Central memory CD8-positive, alpha-beta T cell (primary cell): ENCODE measurements around the gene SIL1.
"Not testable (repeated sequence)": the region's sequence is repeated elsewhere in the genome, so short reads cannot be mapped to it uniquely, and the experiment has no call there.

Experiments
- ATAC-seq: fragments of 150-1000 bp; cut with Tn5 transposase; replicated peaks from 2 replicates; pipeline ENCODE4 v1.10.0; 2022; ENCODE audit warnings: mild to moderate bottlenecking, moderate FRiP score, moderate number of reproducible peaks; ENCODE audit not compliant: poor library complexity, severe bottlenecking; ENCODE audit errors: extremely low read depth
- DNase-seq, 2 donors: peaks; one replicate each; pipeline ENCODE4 v3.0.0; 2021; ENCODE audit warnings: low spot score in 2 of 2
- H3K27ac Mint-ChIP-seq: one replicate; pipeline ENCODE4 v1.8.0; 2022; ENCODE audit warnings: low read depth, mild to moderate bottlenecking, moderate library complexity, mixed read lengths
- H3K27me3 Mint-ChIP-seq: one replicate; pipeline ENCODE4 v1.8.0; 2022; ENCODE audit warnings: mixed read lengths
- H3K36me3 Mint-ChIP-seq: one replicate; pipeline ENCODE4 v1.8.0; 2022; ENCODE audit warnings: mild to moderate bottlenecking, moderate library complexity, mixed read lengths; ENCODE audit not compliant: insufficient read depth
- H3K4me1 Mint-ChIP-seq: one replicate; pipeline ENCODE4 v1.8.0; 2022; ENCODE audit warnings: mixed read lengths
- H3K4me3 Mint-ChIP-seq: one replicate; pipeline ENCODE4 v1.8.0; 2022; ENCODE audit warnings: mild to moderate bottlenecking, moderate library complexity, mixed read lengths
- H3K9me3 Mint-ChIP-seq: one replicate; pipeline ENCODE4 v1.8.0; 2022; ENCODE audit warnings: mixed read lengths

Gene SIL1

DNA sequence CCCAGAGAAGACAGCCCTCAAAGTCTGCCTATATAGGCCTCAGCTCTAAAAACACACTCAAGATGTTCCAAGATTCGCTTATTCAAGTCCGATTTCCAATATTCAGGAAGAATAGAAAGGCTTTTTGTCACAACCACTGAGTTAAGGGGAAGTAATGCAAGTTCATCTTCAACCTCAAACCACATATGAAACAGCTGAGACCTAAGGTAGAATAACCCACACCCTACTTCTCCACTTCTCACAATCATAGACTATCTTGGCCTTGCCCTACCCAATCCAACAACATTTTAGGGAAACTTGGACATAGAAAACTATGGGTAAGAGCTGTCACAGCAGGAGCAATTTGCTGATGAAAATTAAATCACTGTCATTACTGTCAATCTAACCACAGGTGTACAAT, 171.0 kb downstream of the SIL1 start:
- no peaks in the 10 kb centered on the region for H3K9me3 Mint-ChIP-seq
- DNase-seq: no peak
- H3K4me1 Mint-ChIP-seq: no peaks in the 10 kb centered on the region
- no peak for ATAC-seq
- no peaks in the 10 kb centered on the region for H3K27me3 Mint-ChIP-seq
- H3K36me3 Mint-ChIP-seq: peaks cover 6% of the 10 kb centered on the region
- no peak overlapping the region for H3K27ac Mint-ChIP-seq
- H3K4me3 Mint-ChIP-seq: no peak overlapping the region

DNA sequence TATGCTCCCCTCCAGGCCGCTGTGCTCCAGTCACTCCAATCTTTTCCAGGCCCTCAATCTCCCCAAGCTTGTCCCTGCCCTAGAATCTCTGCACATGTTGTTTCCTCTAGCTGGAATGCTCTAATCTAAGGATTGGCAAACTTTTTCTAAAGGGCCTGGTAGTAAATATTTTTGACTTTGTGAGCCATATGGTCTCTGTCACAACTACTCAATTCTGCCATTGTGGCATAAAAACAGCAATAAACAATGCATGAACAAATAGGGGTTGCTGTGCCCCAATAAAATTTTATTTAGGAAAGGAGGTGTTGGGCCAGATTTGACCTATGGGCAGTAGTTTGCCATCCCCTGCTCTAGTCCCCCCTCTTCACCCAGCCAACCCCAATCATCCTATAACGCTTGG, 172.5 kb downstream of the SIL1 start:
- H3K27ac Mint-ChIP-seq: no peak overlapping the region

DNA sequence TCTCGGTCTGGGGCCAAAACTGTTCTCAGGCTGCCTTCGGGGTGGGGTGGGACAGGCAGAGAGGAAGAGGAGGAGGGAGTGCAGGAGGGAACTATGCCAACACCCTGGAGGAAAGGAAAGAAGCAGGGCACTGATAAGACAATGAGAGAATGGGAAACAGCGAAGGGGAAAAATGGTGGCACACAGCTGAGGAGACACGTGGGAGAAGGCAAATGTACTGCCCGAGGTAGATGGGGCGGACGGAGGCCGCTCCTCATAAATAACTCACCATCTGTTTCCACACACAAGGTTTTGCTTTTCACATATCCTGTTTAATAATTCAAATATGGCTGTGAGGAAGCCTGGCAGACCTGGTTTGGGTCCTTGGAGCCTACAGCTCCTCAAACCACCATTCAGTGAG, 174.9 kb downstream of the SIL1 start:
- no peaks in the 10 kb centered on the region for H3K4me1 Mint-ChIP-seq
- no peak overlapping the region for H3K27ac Mint-ChIP-seq
- no peak overlapping the region for H3K4me3 Mint-ChIP-seq
- no peaks in the 10 kb centered on the region for H3K27me3 Mint-ChIP-seq
- H3K9me3 Mint-ChIP-seq: no peaks in the 10 kb centered on the region
- DNase-seq (no peak), ATAC-seq (no peak)
- H3K36me3 Mint-ChIP-seq: peaks cover 4% of the 10 kb centered on the region

More for the DNA sequence above, 172.5 kb downstream of the SIL1 start:
- ATAC-seq (no peak), DNase-seq (no peak)
- no peaks in the 10 kb centered on the region for H3K9me3 Mint-ChIP-seq
- H3K4me1 Mint-ChIP-seq: no peaks in the 10 kb centered on the region
- H3K4me3 Mint-ChIP-seq: no peak overlapping the region
- peaks cover 7% of the 10 kb centered on the region for H3K36me3 Mint-ChIP-seq
- H3K27me3 Mint-ChIP-seq: no peaks in the 10 kb centered on the region

DNA sequence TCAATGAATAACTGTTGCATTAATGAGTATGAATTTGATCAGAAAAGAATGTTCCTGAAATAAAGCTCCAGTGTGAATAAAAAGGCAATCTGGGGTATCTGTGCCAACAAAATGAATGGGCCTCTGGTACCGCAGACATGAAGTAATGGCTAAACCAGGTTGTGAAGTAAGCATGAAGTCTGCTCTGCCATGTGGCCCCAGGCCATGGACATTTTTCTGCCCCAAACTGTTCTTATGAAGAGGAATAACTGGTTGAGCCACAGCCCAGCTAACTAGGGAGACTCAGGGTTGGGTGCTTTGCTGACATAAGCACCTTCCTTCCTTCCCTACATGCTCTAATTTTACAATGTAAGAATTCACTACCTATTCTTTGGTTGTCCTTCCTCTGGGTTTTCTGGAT, 175.6 kb downstream of the SIL1 start:
- no peak for ATAC-seq
- H3K27me3 Mint-ChIP-seq: no peaks in the 10 kb centered on the region
- H3K36me3 Mint-ChIP-seq: peaks cover 4% of the 10 kb centered on the region

DNA sequence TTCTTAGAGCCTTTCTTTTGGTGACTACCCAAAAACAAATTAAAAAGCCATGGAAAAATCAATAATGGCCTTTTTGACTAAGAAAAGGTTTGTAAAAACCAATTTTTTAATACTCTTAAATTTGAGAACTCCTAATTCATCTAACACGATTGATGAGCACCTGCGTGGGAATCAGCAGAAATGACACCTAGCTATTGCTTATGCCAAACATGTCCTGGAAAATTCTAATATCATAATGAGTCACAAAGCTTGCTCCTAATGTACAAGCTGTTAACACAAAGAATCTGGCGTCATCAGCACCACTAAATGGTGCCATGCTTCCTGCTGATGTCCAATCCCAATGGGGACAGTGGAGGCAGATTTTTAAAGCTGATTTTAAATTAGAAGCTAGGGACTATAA, 176.8 kb downstream of the SIL1 start:
- DNase-seq: no peak
- H3K27me3 Mint-ChIP-seq: no peaks in the 10 kb centered on the region
- no peaks in the 10 kb centered on the region for H3K9me3 Mint-ChIP-seq
- ATAC-seq: no peak
- no peaks in the 10 kb centered on the region for H3K4me1 Mint-ChIP-seq
- H3K36me3 Mint-ChIP-seq: peaks cover 4% of the 10 kb centered on the region
- no peak overlapping the region for H3K4me3 Mint-ChIP-seq
- H3K27ac Mint-ChIP-seq: no peak overlapping the region

More for the DNA sequence above, 175.6 kb downstream of the SIL1 start:
- H3K9me3 Mint-ChIP-seq: no peaks in the 10 kb centered on the region
- H3K4me1 Mint-ChIP-seq: no peaks in the 10 kb centered on the region
- H3K27ac Mint-ChIP-seq: no peak overlapping the region
- no peak overlapping the region for H3K4me3 Mint-ChIP-seq
- no peak for DNase-seq

DNA sequence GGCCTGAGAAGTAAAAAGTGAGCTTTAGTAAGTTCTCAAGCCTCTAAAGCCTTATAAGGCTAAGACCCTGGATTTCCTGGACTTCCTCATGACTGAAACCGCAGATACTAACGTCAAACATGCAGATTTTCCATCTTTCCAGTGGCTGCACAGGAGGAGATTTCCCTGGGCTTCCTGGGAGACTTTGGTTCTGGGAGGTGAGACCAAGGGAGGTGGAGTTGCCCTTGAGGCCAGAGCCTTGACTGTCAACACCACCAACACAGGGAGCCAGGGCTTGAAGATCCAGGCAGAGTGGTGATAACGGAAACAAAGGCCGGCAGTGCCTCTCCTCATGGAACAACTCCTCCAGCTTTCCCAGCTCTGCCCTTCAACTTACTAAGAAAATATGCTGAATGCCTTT, 178.3 kb downstream of the SIL1 start:
- H3K36me3 Mint-ChIP-seq: peaks cover 4% of the 10 kb centered on the region
- DNase-seq (no peak), ATAC-seq (no peak)
- no peak overlapping the region for H3K4me3 Mint-ChIP-seq
- no peak overlapping the region for H3K27ac Mint-ChIP-seq
- H3K27me3 Mint-ChIP-seq: no peaks in the 10 kb centered on the region
- no peaks in the 10 kb centered on the region for H3K4me1 Mint-ChIP-seq
- no peaks in the 10 kb centered on the region for H3K9me3 Mint-ChIP-seq

DNA sequence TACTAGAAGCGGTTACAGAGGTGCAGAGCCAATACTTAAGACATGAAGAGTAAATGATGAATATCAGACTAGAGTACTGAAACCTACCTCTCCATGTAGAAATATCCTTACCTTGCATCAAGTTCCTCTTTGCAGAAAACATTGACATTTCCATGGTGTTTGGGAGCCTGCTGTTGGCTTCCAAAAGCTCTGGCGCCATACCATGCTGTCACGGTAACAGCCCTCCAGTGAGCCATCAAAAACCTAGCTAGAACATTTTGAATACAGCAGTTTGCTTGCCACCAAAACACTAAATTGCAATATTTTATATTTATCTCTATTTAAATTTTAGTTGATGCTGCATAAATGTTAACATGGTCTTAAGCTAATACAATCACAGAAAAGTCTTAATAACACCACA, 179.0 kb downstream of the SIL1 start:
- no peaks in the 10 kb centered on the region for H3K4me1 Mint-ChIP-seq
- no peak overlapping the region for H3K27ac Mint-ChIP-seq
- H3K36me3 Mint-ChIP-seq: peaks cover 3% of the 10 kb centered on the region
- no peak overlapping the region for H3K4me3 Mint-ChIP-seq
- H3K9me3 Mint-ChIP-seq: no peaks in the 10 kb centered on the region
- DNase-seq (no peak), ATAC-seq (no peak)
- H3K27me3 Mint-ChIP-seq: no peaks in the 10 kb centered on the region

DNA sequence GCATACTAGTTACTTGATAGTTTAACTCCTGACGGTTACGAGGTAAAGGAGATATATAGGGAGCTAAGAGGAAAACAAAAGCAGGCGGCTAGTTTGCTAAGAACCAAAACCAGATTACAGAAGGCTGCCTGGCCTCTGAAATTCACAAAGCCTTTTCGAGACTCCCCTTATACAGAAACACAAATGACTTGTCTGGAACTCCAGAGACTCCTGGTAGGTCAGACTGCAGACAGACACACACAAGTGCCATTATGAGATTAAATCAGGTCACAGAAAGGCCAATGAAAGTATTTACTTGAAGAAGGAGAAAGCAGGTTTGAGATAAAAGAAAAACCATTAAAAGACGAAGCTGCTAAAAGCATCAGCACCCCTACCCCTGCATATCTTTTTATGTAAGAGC, 180.5 kb downstream of the SIL1 start:
- ATAC-seq (no peak), DNase-seq (no peak)
- Mint-ChIP-seq H3K36me3 (peaks cover 3% of the 10 kb centered on the region), H3K9me3 (no peaks in the 10 kb centered on the region), H3K4me3 (no peak overlapping the region), H3K27me3 (no peaks in the 10 kb centered on the region), H3K27ac (no peak overlapping the region), H3K4me1 (no peaks in the 10 kb centered on the region)

DNA sequence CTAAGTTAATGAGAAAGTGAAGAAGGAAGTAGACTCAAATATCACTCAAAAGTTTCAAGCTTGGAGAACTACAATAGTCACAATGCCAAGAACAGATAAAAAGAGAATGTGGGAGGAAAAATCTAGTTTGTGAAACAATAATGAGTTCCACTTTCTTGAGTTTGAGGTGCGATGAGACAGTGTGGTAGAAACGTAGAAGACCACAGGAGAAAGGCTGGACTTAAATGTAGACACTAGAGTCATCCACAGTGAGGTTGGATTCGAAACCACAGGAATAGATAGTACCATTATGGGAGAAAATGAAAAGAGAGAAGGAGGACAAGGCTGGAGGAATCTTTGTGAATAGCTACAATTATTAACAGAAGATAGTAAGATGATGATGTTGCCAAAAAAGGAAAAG, 182.0 kb downstream of the SIL1 start:
- Mint-ChIP-seq H3K4me1 (no peaks in the 10 kb centered on the region), H3K4me3 (no peak overlapping the region), H3K27ac (no peak overlapping the region), H3K27me3 (no peaks in the 10 kb centered on the region), H3K9me3 (no peaks in the 10 kb centered on the region), H3K36me3 (no peaks in the 10 kb centered on the region)
- ATAC-seq (no peak), DNase-seq (no peak)

DNA sequence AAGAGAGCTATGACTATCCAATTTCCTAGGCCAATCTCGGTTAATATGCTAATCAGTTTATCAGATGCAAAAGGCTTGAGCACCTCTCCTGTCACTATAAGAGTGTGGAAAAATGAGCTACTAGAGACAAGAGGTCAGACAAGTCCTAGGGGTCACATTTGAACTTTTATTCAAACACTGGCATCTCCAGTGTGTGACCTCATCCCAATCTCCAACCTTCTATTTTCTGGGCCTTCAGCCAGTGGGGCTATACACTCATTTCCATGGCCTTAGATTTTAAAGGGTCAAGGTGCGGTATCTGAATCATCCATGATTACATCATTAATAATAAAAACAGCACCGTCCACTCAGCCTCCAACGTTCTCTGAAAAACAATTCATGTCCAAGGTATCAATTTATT, 183.4 kb downstream of the SIL1 start:
- Mint-ChIP-seq H3K9me3 (no peaks in the 10 kb centered on the region), H3K4me1 (no peaks in the 10 kb centered on the region), H3K36me3 (no peaks in the 10 kb centered on the region), H3K27me3 (no peaks in the 10 kb centered on the region), H3K27ac (no peak overlapping the region), H3K4me3 (no peak overlapping the region)
- ATAC-seq: no peak
- DNase-seq: no peak

DNA sequence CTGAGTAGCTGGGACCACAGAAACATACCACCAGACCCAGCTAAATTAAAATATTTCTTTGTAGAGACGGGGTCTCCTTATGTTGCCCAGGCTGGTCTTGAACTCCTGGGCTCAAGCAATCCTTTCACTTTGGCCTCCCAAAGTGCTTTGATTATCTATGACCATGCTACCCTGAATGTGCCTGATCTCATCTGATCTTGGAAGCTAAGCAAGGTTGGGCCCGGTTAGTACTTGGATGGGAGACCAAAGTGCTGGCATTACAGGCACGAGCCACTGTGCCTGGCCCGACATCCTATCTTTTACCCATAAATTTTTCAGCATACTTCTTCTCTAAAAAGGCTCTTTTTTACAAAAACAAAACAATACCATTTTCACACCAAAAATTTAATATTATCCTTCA, 186.0 kb downstream of the SIL1 start:
- Mint-ChIP-seq H3K4me3 (peak overlapping the region; percentile 41), H3K36me3 (no peaks in the 10 kb centered on the region), H3K27me3 (no peaks in the 10 kb centered on the region), H3K9me3 (no peaks in the 10 kb centered on the region), H3K4me1 (no peaks in the 10 kb centered on the region), H3K27ac (no peak overlapping the region)
- DNase-seq (no peak), ATAC-seq (no peak)

DNA sequence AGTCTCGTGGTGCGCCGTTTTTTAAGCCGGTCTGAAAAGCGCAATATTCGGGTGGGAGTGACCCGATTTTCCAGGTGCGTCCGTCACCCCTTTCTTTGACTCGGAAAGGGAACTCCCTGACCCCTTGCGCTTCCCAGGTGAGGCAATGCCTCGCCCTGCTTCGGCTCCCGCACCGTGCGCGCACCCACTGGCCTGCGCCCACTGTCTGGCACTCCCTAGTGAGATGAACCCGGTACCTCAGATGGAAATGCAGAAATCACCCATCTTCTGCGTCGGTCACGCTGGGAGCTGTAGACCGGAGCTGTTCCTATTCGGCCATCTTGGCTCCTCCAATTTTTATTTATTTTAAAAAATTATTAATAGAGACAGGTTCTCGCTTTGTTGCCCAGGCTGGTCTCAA, 187.0 kb downstream of the SIL1 start:
- H3K27me3 Mint-ChIP-seq, H3K27ac Mint-ChIP-seq, DNase-seq, ATAC-seq, H3K4me1 Mint-ChIP-seq, H3K36me3 Mint-ChIP-seq, H3K9me3 Mint-ChIP-seq: not testable (repeated sequence)
- peak overlapping the region; percentile 41 for H3K4me3 Mint-ChIP-seq

DNA sequence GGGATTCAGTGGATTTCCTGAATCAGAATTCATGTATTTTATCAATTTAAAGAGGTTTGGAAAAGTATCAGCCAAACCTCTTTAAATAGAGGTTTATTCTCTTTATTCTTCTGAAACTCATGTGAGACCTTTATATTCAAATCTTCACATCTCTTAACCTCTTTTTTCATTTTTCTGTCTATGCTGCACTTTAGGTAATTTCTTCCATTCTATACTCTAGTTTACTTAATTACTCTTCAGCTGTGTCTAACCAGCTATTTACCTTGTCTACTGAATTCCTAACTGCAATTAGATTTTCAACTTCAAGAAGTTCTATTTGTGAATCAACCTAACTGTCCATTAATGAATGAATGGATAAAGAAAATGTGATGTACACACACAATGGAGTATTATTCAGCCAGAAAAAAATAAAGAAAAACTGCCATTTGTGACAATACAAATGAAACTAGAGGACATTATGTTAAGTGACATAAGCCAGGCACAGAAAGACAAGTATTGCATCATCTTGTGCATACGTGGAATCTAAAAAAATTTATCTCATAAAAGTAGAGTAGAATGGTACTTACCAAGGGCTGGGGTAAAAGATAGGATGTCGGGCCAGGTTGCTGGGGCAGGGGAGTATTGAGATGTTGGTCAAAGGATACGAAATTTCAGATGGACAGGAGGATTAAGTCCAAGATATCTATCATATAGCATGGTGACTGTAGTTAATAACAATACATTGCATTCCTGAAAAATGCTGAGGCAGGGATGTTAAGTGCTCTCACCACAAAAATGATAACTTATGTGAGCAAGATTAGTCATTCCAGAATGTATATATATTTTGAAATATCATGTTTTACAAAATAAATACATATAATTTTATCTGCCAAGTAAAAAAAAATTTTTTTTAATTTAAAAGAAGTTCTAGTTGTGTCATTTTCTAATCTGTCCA, 193.5 kb downstream of the SIL1 start:
- no peaks in the 10 kb centered on the region for H3K9me3 Mint-ChIP-seq
- peaks cover 2% of the 10 kb centered on the region for H3K36me3 Mint-ChIP-seq
- no peaks in the 10 kb centered on the region for H3K4me1 Mint-ChIP-seq
- no peak overlapping the region for H3K4me3 Mint-ChIP-seq
- DNase-seq (no peak), ATAC-seq (no peak)
- no peak overlapping the region for H3K27ac Mint-ChIP-seq
- no peaks in the 10 kb centered on the region for H3K27me3 Mint-ChIP-seq
